Endometrial microvascular endothelial cells (primary cell): Measurements from ENCODE around the gene PHLDA3. TPM values are rescaled to one million over a fixed set of nuclear protein-coding genes. Genes with fewer than 3 reads are reported as not detected.

Experiments
- in situ Hi-C: cut with HindIII; loops from 2 replicates; pipeline ENCODE4 v1.10.0; 2017; ENCODE audit warnings: low sequenced_read_pairs, low pct_unique_long_range_greater_than_20kb; ENCODE audit errors: inconsistent ontology term
- total RNA-seq: library from RNA; depleted of rRNA; stranded (reverse); fragments of >200 nt; gene quantifications from one replicate; pipeline ENCODE4 v1.2.3, GENCODE V29; 2015; ENCODE audit errors: inconsistent ontology term

Gene PHLDA3
- total RNA-seq, result 56.8 TPM

GRCh38 chr1:201468844-201469644, at the start of gene PHLDA3:
TSS of gene PHLDA3 (minus strand) at chr1:201469188. CDS start at chr1:201468786, 402 bp downstream.
- in situ Hi-C loops, result no loop called here

GRCh38 chr1:201518071-201518470, 49.1 kb upstream of the PHLDA3 start:
- in situ Hi-C loops, result loop anchor here (5.0 kb wide), 1 partner anchor 41 kb away; no protein-coding TSS in a partner anchor

- in situ Hi-C loops, result loop anchor here (5.0 kb wide), 1 partner anchor 40 kb away; no protein-coding TSS in a partner anchor
Measured at GRCh38 chr1:201517631-201518030, 48.6 kb upstream of the PHLDA3 start.

- in situ Hi-C loops, result loop anchor here (5.0 kb wide), 1 partner anchor 39 kb away; no protein-coding TSS in a partner anchor
Measured at GRCh38 chr1:201516511-201517127, 47.6 kb upstream of the PHLDA3 start.

GRCh38 chr1:201515895-201516294, 46.9 kb upstream of the PHLDA3 start:
- in situ Hi-C loops, result loop anchor here (5.0 kb wide), 1 partner anchor 39 kb away; no protein-coding TSS in a partner anchor

GRCh38 chr1:201515062-201515750, 46.2 kb upstream of the PHLDA3 start:
- in situ Hi-C loops, result loop anchor here (5.0 kb wide), 1 partner anchor 38 kb away; no protein-coding TSS in a partner anchor

- in situ Hi-C loops, result no loop called here
Measured at GRCh38 chr1:201514466-201514865, 45.5 kb upstream of the PHLDA3 start.

- in situ Hi-C loops, result no loop called here
Measured at GRCh38 chr1:201513498-201514243, 44.7 kb upstream of the PHLDA3 start.

- in situ Hi-C loops, result no loop called here
Measured at GRCh38 chr1:201511941-201512539, 43.1 kb upstream of the PHLDA3 start.

GRCh38 chr1:201511396-201511940, 42.5 kb upstream of the PHLDA3 start:
- in situ Hi-C loops, result no loop called here

- in situ Hi-C loops, result no loop called here
Measured at GRCh38 chr1:201510734-201511133, 41.7 kb upstream of the PHLDA3 start.

GRCh38 chr1:201509601-201510374, 40.8 kb upstream of the PHLDA3 start:
- in situ Hi-C loops, result no loop called here

GRCh38 chr1:201508809-201509208, 39.8 kb upstream of the PHLDA3 start:
- in situ Hi-C loops, result no loop called here

- in situ Hi-C loops, result no loop called here
Measured at GRCh38 chr1:201507360-201507675, 38.3 kb upstream of the PHLDA3 start.

GRCh38 chr1:201506557-201507359, 37.8 kb upstream of the PHLDA3 start, which contains the start of gene CSRP1:
TSS of gene CSRP1 (minus strand) at chr1:201507123. CDS start at chr1:201496303, 10,820 bp downstream.
- in situ Hi-C loops, result no loop called here

- in situ Hi-C loops, result no loop called here
Measured at GRCh38 chr1:201506092-201506491, 37.1 kb upstream of the PHLDA3 start.

- in situ Hi-C loops, result no loop called here
Measured at GRCh38 chr1:201505503-201505890, 36.5 kb upstream of the PHLDA3 start.
